Measurements from ENCODE around the gene FADS2. TPM values are rescaled to one million over a fixed set of nuclear protein-coding genes. Genes with fewer than 3 reads are reported as not detected.
A peak's percentile ranks its signal among the peaks of the same experiment; 100 is the strongest.

FADS2 gene
- total and polyA plus RNA-seq, 2 of the 13 experiments (the other 11 are each of a cell fraction or from before 2014, with no cell fraction given): 90.1 to 124 TPM

GRCh38 chr11:61871158-61871597, 43.1 kb downstream of the FADS2 start (continued):
- peak; percentile 58 for TF ChIP-seq ZNF687 (CRISPR knock-in tag; IDR thresholded peaks at IDR 0.05)
- 0 out of 2 replicates have a peak, but pooled peaks have one; percentile 53 for TF ChIP-seq ZSCAN31 (CRISPR knock-in tag; IDR thresholded peaks at IDR 0.05; ENCODE audit: low read depth)
- no peak for TF ChIP-seq REXO4 (CRISPR knock-in tag; IDR thresholded peaks at IDR 0.05; ENCODE audit: borderline replicate concordance)
- no peak for TF ChIP-seq LRRFIP1 (CRISPR knock-in tag; conservative IDR thresholded peaks at IDR 0.05)
- 0 out of 2 replicates have a peak, but pooled peaks have one; percentile 50 for TF ChIP-seq DNMT1 (CRISPR knock-in tag; IDR thresholded peaks at IDR 0.05)
- TF ChIP-seq CSRNP1 (CRISPR knock-in tag; IDR thresholded peaks at IDR 0.05): no peak
- TF ChIP-seq ZNF605 (CRISPR knock-in tag; IDR thresholded peaks at IDR 0.05): peak; percentile 80
- TF ChIP-seq HOXA3 (CRISPR knock-in tag; IDR thresholded peaks at IDR 0.05): 0 out of 2 replicates have a peak, but pooled peaks have one; percentile 19
- TF ChIP-seq ZNF501 (CRISPR knock-in tag; IDR thresholded peaks at IDR 0.05): peak; percentile 66; the same call in 1 of the 2 replicates
- TF ChIP-seq SMAD3 (CRISPR knock-in tag; IDR thresholded peaks at IDR 0.05): 0 out of 2 replicates have a peak, but pooled peaks have one; percentile 51
- 0 out of 2 replicates have a peak, but pooled peaks have one; percentile 42 for TF ChIP-seq THAP11 (CRISPR knock-in tag; IDR thresholded peaks at IDR 0.05)
- TF ChIP-seq MAX (IDR thresholded peaks at IDR 0.05): no peak; the same call in 1 of the 2 replicates
- peak; percentile 37; the same call in 1 of the 2 replicates for TF ChIP-seq ZNF574 (CRISPR knock-in tag; IDR thresholded peaks at IDR 0.05)
- no peak for TF ChIP-seq ERF (CRISPR knock-in tag; IDR thresholded peaks at IDR 0.05)
- 0 out of 2 replicates have a peak, but pooled peaks have one; percentile 30 for TF ChIP-seq POGZ (CRISPR knock-in tag; IDR thresholded peaks at IDR 0.05)
- 0 out of 2 replicates have a peak, but pooled peaks have one; percentile 51 for TF ChIP-seq ZNF160 (CRISPR knock-in tag; IDR thresholded peaks at IDR 0.05)
- no peak for TF ChIP-seq ZNF432 (CRISPR knock-in tag; IDR thresholded peaks at IDR 0.05; ENCODE audit: borderline replicate concordance)

Measured in HepG2 (cell line).